Uterus (tissue), 4 donors: ENCODE data around the gene TREML4. TPM values are rescaled to one million over a fixed set of nuclear protein-coding genes. Genes with fewer than 3 reads are reported as not detected.
"Not testable (repeated sequence)": the region's sequence is repeated elsewhere in the genome, so short reads cannot be mapped to it uniquely, and the experiment has no call there.

Source experiments
- DNase-seq, 2 donors: peaks; one replicate each; pipeline ENCODE4 v3.0.0-alpha.2; 2019 to 2020
- H3K27ac ChIP-seq, 2 donors: fragments of 200-600 bp; sonication (generic); 1 replicate in 1 of 2; 2 replicates in 1 of 2; pipeline ENCODE4 v1.5.1; 2016 to 2018
- H3K27me3 ChIP-seq, 2 donors: fragments of 200-600 bp; sonication (generic); one replicate each; pipeline ENCODE4 v1.5.1; 2018 to 2019; ENCODE audit warnings: control low read depth in 1 of 2
- H3K36me3 ChIP-seq, 2 donors: fragments of 200-600 bp; sonication (generic); one replicate each; pipeline ENCODE4 v1.5.1; 2019; ENCODE audit warnings: control low read depth in 1 of 2
- H3K4me1 ChIP-seq, 2 donors: fragments of 200-600 bp; sonication (generic); one replicate each; pipeline ENCODE4 v1.5.1; 2018 to 2019; ENCODE audit warnings: control low read depth in 1 of 2
- H3K4me3 ChIP-seq, 2 donors: fragments of 200-600 bp; sonication (generic); 1 replicate in 1 of 2; 2 replicates in 1 of 2; pipeline ENCODE4 v1.5.1; 2018 to 2019; ENCODE audit warnings: mild to moderate bottlenecking in 1 of 2
- H3K9me3 ChIP-seq, 2 donors: fragments of 200-600 bp; sonication (generic); one replicate each; pipeline ENCODE4 v1.5.1; 2019; ENCODE audit warnings: control low read depth in 1 of 2
- CTCF ChIP-seq, 4 experiments: fragments of 200-600 bp in 2 of 4; fragments of 450-650 bp in 2 of 4; sonication (generic) in 2 of 4; IDR thresholded peaks; one replicate each; pipeline ENCODE4 v1.5.1; 2016 to 2019; ENCODE audit warnings: antibody characterized with exemption in 4 of 4, mild to moderate bottlenecking in 2 of 4, moderate library complexity in 1 of 4
- POLR2A ChIP-seq, 2 donors: fragments of 450-650 bp; IDR thresholded peaks; one replicate each; pipeline ENCODE4 v1.6.1; 2016; ENCODE audit warnings: antibody characterized with exemption in 2 of 2, mild to moderate bottlenecking in 1 of 2, moderate library complexity in 1 of 2
- intact Hi-C: fragments of 100-400 bp; cut with DNase I; formaldehyde crosslinking; loops from one replicate; pipeline ENCODE4 v1.15.1; 2023; ENCODE audit warnings: low total_unique reads
- total RNA-seq, 4 donors: library from RNA; depleted of rRNA in 3 of 4; stranded (reverse); fragments of >200 nt in 3 of 4; gene quantifications; one replicate each; pipeline versions ENCODE4 v1.1.0 to v1.2.4, GENCODE V29; 2014 to 2023
- donor health status: DM: yes; HTN: yes; CAD: no.

TREML4 gene
- total RNA-seq, 4 donors from 2014 or later, result not detected

- DNase-seq, result no peak
- Histone ChIP-seq H3K27me3 (peaks cover 0 to 20% of the 10 kb centered on the region in 2 donors), H3K36me3 (no peaks in the 10 kb centered on the region), H3K27ac (no peak overlapping the region), H3K9me3 (no peaks in the 10 kb centered on the region), H3K4me1 (no peaks in the 10 kb centered on the region), H3K4me3 (no peak overlapping the region)
- intact Hi-C loops, result no loop called here
- TF ChIP-seq CTCF (IDR thresholded peaks at IDR 0.05) (no peak), POLR2A (IDR thresholded peaks at IDR 0.05) (no peak)
Measured at GRCh38 chr6:41239467-41240159, 11.5 kb downstream of the TREML4 start.

- H3K27me3 ChIP-seq, intact Hi-C loops, H3K9me3 ChIP-seq, H3K4me1 ChIP-seq, H3K4me3 ChIP-seq, DNase-seq, H3K36me3 ChIP-seq, H3K27ac ChIP-seq: not testable (repeated sequence)
Measured at GRCh38 chr6:41246529-41246928, 18.4 kb downstream of the TREML4 start.

GRCh38 chr6:41247288-41247865 is 19.2 kb downstream of the TREML4 start:
- Histone ChIP-seq H3K9me3 (no peaks in the 10 kb centered on the region), H3K27ac (no peak overlapping the region), H3K36me3 (no peaks in the 10 kb centered on the region), H3K4me1 (no peaks in the 10 kb centered on the region), H3K4me3 (no peak overlapping the region), H3K27me3 (no peaks in the 10 kb centered on the region)
- intact Hi-C loops, result no loop called here
- no peak for DNase-seq
- TF ChIP-seq CTCF (IDR thresholded peaks at IDR 0.05) (no peak), POLR2A (IDR thresholded peaks at IDR 0.05) (no peak)

GRCh38 chr6:41247882-41248705 is 19.9 kb downstream of the TREML4 start:
- Histone ChIP-seq H3K4me1 (no peaks in the 10 kb centered on the region), H3K4me3 (no peak overlapping the region), H3K9me3 (no peaks in the 10 kb centered on the region), H3K36me3 (no peaks in the 10 kb centered on the region), H3K27ac (no peak overlapping the region), H3K27me3 (no peaks in the 10 kb centered on the region)
- no peak for DNase-seq
- intact Hi-C loops, result no loop called here
- TF ChIP-seq POLR2A (IDR thresholded peaks at IDR 0.05) (no peak), CTCF (IDR thresholded peaks at IDR 0.05) (no peak)

GRCh38 chr6:41252401-41253169 is 24.4 kb downstream of the TREML4 start:
- Histone ChIP-seq H3K9me3 (no peaks in the 10 kb centered on the region), H3K4me3 (no peak overlapping the region), H3K27ac (no peak overlapping the region), H3K36me3 (no peaks in the 10 kb centered on the region), H3K27me3 (no peaks in the 10 kb centered on the region), H3K4me1 (no peaks in the 10 kb centered on the region)
- TF ChIP-seq POLR2A (IDR thresholded peaks at IDR 0.05) (no peak), CTCF (IDR thresholded peaks at IDR 0.05) (no peak)
- DNase-seq, result no peak
- intact Hi-C loops, result no loop called here
